CD8-positive, alpha-beta memory T cell (primary cell): Measurements from ENCODE around the gene EXOC4. TPM values are rescaled to one million over a fixed set of nuclear protein-coding genes. Genes with fewer than 3 reads are reported as not detected.

Experiments used
- CTCF ChIA-PET: fragments of 350-600 bp; sonication (Branson Sonifier 250); formaldehyde crosslinking; loops from one replicate; lab custom pipeline; 2021; ENCODE audit warnings: antibody characterized with exemption; lab: Charles Lee
- POLR2A ChIA-PET: fragments of 350-600 bp; sonication (Branson Sonifier 250); formaldehyde crosslinking; loops from one replicate; lab custom pipeline; 2021; ENCODE audit warnings: antibody characterized with exemption; lab: Charles Lee
- DNase-seq, 5 donors: peaks; one replicate each; pipeline versions ENCODE4 v3.0.0 to v3.0.0-alpha.2; 2020 to 2022; ENCODE audit warnings: mixed read lengths in 1 of 5
- H3K27ac ChIP-seq: one replicate; pipeline ENCODE4 v1.7.0; 2013; ENCODE audit warnings: low read depth, mild to moderate bottlenecking, low read length, moderate library complexity
- H3K27me3 ChIP-seq: 2 replicates; pipeline ENCODE4 v1.7.0; 2013; ENCODE audit warnings: low read length, mild to moderate bottlenecking; ENCODE audit not compliant: insufficient read depth, poor library complexity, severe bottlenecking
- H3K36me3 ChIP-seq: 2 replicates; pipeline ENCODE4 v1.7.0; 2013; ENCODE audit warnings: mild to moderate bottlenecking, low read length, moderate library complexity; ENCODE audit not compliant: insufficient read depth
- H3K4me1 ChIP-seq: 2 replicates; pipeline ENCODE4 v1.7.0; 2013; ENCODE audit warnings: mild to moderate bottlenecking, low read length, moderate library complexity; ENCODE audit not compliant: insufficient read depth
- H3K4me3 ChIP-seq: 2 replicates; pipeline ENCODE4 v1.7.0; 2013; ENCODE audit warnings: mild to moderate bottlenecking, low read length
- H3K9me3 ChIP-seq: 2 replicates; pipeline ENCODE4 v1.7.0; 2013; ENCODE audit warnings: mild to moderate bottlenecking, low read length
- H3K27ac Mint-ChIP-seq, 8 donors: one replicate each; pipeline ENCODE4 v1.8.0; 2020 to 2021; ENCODE audit warnings: mixed read lengths in 8 of 8, mild to moderate bottlenecking in 6 of 8, inconsistent platforms in 3 of 8, moderate library complexity in 3 of 8
- H3K27me3 Mint-ChIP-seq, 2 donors: one replicate each; pipeline ENCODE4 v1.8.0; 2020 to 2021; ENCODE audit warnings: mixed read lengths in 2 of 2, mild to moderate bottlenecking in 1 of 2, moderate library complexity in 1 of 2
- H3K36me3 Mint-ChIP-seq, 3 donors: one replicate each; pipeline ENCODE4 v1.8.0; 2020 to 2021; ENCODE audit warnings: mixed read lengths in 3 of 3, inconsistent platforms in 1 of 3, mild to moderate bottlenecking in 1 of 3
- H3K4me1 Mint-ChIP-seq, 3 donors: one replicate each; pipeline ENCODE4 v1.8.0; 2020 to 2021; ENCODE audit warnings: mixed read lengths in 3 of 3, inconsistent platforms in 1 of 3, mild to moderate bottlenecking in 1 of 3
- H3K4me3 Mint-ChIP-seq, 7 donors: one replicate each; pipeline ENCODE4 v1.8.0; 2020 to 2021; ENCODE audit warnings: mixed read lengths in 7 of 7, mild to moderate bottlenecking in 6 of 7, moderate library complexity in 4 of 7, inconsistent platforms in 2 of 7
- H3K9me3 Mint-ChIP-seq, 5 donors: one replicate each; pipeline ENCODE4 v1.8.0; 2020 to 2022; ENCODE audit warnings: mixed read lengths in 5 of 5, mild to moderate bottlenecking in 3 of 5, moderate library complexity in 2 of 5, inconsistent platforms in 1 of 5
- polyA plus RNA-seq: library from polyadenylated mRNA; unstranded; fragments of 300-500 nt; fragmentation: Illumina TruSeq; gene quantifications from one replicate; pipeline ENCODE4 v1.2.3, GENCODE V29; 2021
- total RNA-seq, 2 experiments: library from RNA; stranded (reverse); gene quantifications; one replicate each; pipeline ENCODE4 v1.2.3, GENCODE V29; 2021

The EXOC4 gene
- total and polyA plus RNA-seq, 3 experiments from 2014 or later, result 34.5 to 53.2 (median 50.3) TPM

- peaks cover 4 to 12% (median 5%) of the 10 kb centered on the region in 3 donors for H3K36me3 Mint-ChIP-seq
- ChIA-PET POLR2A (no interaction called here), CTCF (no interaction called here)
- no peaks in the 10 kb centered on the region for H3K4me1 Mint-ChIP-seq
- no peaks in the 10 kb centered on the region for H3K27me3 Mint-ChIP-seq
- H3K27me3 ChIP-seq, result no peaks in the 10 kb centered on the region
- no peak overlapping the region for H3K27ac ChIP-seq
- no peaks in the 10 kb centered on the region for H3K36me3 ChIP-seq
- DNase-seq, result no peak
- H3K27ac Mint-ChIP-seq, result no peak overlapping the region
- no peaks in the 10 kb centered on the region for H3K9me3 Mint-ChIP-seq
- H3K9me3 ChIP-seq, result no peaks in the 10 kb centered on the region
- H3K4me3 ChIP-seq, result no peak overlapping the region
- no peak overlapping the region for H3K4me3 Mint-ChIP-seq
- no peaks in the 10 kb centered on the region for H3K4me1 ChIP-seq
Observed at GRCh38 chr7:133795068-133795665, 542.3 kb downstream of the EXOC4 start.

- Mint-ChIP-seq H3K36me3 (peaks cover 3 to 10% (median 4%) of the 10 kb centered on the region in 3 donors), H3K27me3 (no peaks in the 10 kb centered on the region), H3K9me3 (no peaks in the 10 kb centered on the region), H3K4me1 (no peaks in the 10 kb centered on the region), H3K27ac (no peak overlapping the region), H3K4me3 (no peak overlapping the region)
- no peaks in the 10 kb centered on the region for H3K4me1 ChIP-seq
- no peak overlapping the region for H3K4me3 ChIP-seq
- no peak for DNase-seq
- no peaks in the 10 kb centered on the region for H3K27me3 ChIP-seq
- ChIA-PET CTCF (no interaction called here), POLR2A (interaction anchor here (0.6 kb wide), 1 partner anchor 1301 kb away, joined by 3 read pairs; no protein-coding TSS in a partner anchor)
- no peak overlapping the region for H3K27ac ChIP-seq
- H3K36me3 ChIP-seq, result no peaks in the 10 kb centered on the region
- H3K9me3 ChIP-seq, result no peaks in the 10 kb centered on the region
Observed at GRCh38 chr7:133796782-133797745, 544.2 kb downstream of the EXOC4 start.

GRCh38 chr7:133797818-133798520 lies 545.1 kb downstream of the EXOC4 start:
- no peak for DNase-seq
- H3K27ac Mint-ChIP-seq, result no peak overlapping the region
- no peak overlapping the region for H3K4me3 ChIP-seq
- no peaks in the 10 kb centered on the region for H3K36me3 ChIP-seq
- H3K27ac ChIP-seq, result no peak overlapping the region
- ChIA-PET CTCF (no interaction called here), POLR2A (interaction anchor here (0.6 kb wide), 1 partner anchor 1301 kb away, joined by 3 read pairs; no protein-coding TSS in a partner anchor)
- no peak overlapping the region for H3K4me3 Mint-ChIP-seq
- H3K4me1 ChIP-seq, result no peaks in the 10 kb centered on the region
- H3K9me3 Mint-ChIP-seq, result no peaks in the 10 kb centered on the region
- H3K9me3 ChIP-seq, result no peaks in the 10 kb centered on the region
- peaks cover 1 to 10% (median 3%) of the 10 kb centered on the region in 3 donors for H3K36me3 Mint-ChIP-seq
- H3K27me3 Mint-ChIP-seq, result no peaks in the 10 kb centered on the region
- no peaks in the 10 kb centered on the region for H3K27me3 ChIP-seq
- H3K4me1 Mint-ChIP-seq, result no peaks in the 10 kb centered on the region

- no peak overlapping the region for H3K4me3 Mint-ChIP-seq
- Histone ChIP-seq H3K9me3 (no peaks in the 10 kb centered on the region), H3K36me3 (no peaks in the 10 kb centered on the region), H3K27ac (no peak overlapping the region), H3K4me1 (no peaks in the 10 kb centered on the region), H3K4me3 (no peak overlapping the region), H3K27me3 (no peaks in the 10 kb centered on the region)
- ChIA-PET POLR2A (no interaction called here), CTCF (no interaction called here)
- H3K36me3 Mint-ChIP-seq, result peaks cover 0 to 3% (median 0%) of the 10 kb centered on the region in 3 donors
- H3K9me3 Mint-ChIP-seq, result no peaks in the 10 kb centered on the region
- no peak for DNase-seq
- no peaks in the 10 kb centered on the region for H3K27me3 Mint-ChIP-seq
- no peaks in the 10 kb centered on the region for H3K4me1 Mint-ChIP-seq
- no peak overlapping the region for H3K27ac Mint-ChIP-seq
Observed at GRCh38 chr7:133801341-133801740, 548.5 kb downstream of the EXOC4 start.

GRCh38 chr7:133804127-133804526 lies 551.2 kb downstream of the EXOC4 start:
- Mint-ChIP-seq H3K27me3 (no peaks in the 10 kb centered on the region), H3K36me3 (peaks cover 0 to 3% (median 0%) of the 10 kb centered on the region in 3 donors), H3K9me3 (no peaks in the 10 kb centered on the region), H3K27ac (no peak overlapping the region), H3K4me1 (no peaks in the 10 kb centered on the region), H3K4me3 (no peak overlapping the region)
- Histone ChIP-seq H3K27ac (no peak overlapping the region), H3K4me1 (no peaks in the 10 kb centered on the region), H3K27me3 (no peaks in the 10 kb centered on the region), H3K9me3 (no peaks in the 10 kb centered on the region), H3K36me3 (no peaks in the 10 kb centered on the region), H3K4me3 (no peak overlapping the region)
- ChIA-PET CTCF (no interaction called here), POLR2A (no interaction called here)
- no peak for DNase-seq

GRCh38 chr7:133805426-133805825 lies 552.5 kb downstream of the EXOC4 start:
- no peak for DNase-seq
- Mint-ChIP-seq H3K27ac (no peak overlapping the region), H3K36me3 (no peaks in the 10 kb centered on the region), H3K4me3 (no peak overlapping the region), H3K27me3 (no peaks in the 10 kb centered on the region), H3K4me1 (no peaks in the 10 kb centered on the region), H3K9me3 (no peaks in the 10 kb centered on the region)
- Histone ChIP-seq H3K9me3 (no peaks in the 10 kb centered on the region), H3K27ac (no peak overlapping the region), H3K4me1 (no peaks in the 10 kb centered on the region), H3K27me3 (no peaks in the 10 kb centered on the region), H3K4me3 (no peak overlapping the region), H3K36me3 (no peaks in the 10 kb centered on the region)
- ChIA-PET POLR2A (no interaction called here), CTCF (no interaction called here)

- ChIA-PET POLR2A (no interaction called here), CTCF (no interaction called here)
- Mint-ChIP-seq H3K27me3 (no peaks in the 10 kb centered on the region), H3K9me3 (no peaks in the 10 kb centered on the region), H3K4me1 (peaks cover 0 to 5% (median 0%) of the 10 kb centered on the region in 3 donors), H3K4me3 (no peak overlapping the region), H3K27ac (no peak overlapping the region), H3K36me3 (no peaks in the 10 kb centered on the region)
- Histone ChIP-seq H3K36me3 (no peaks in the 10 kb centered on the region), H3K9me3 (no peaks in the 10 kb centered on the region), H3K4me1 (no peaks in the 10 kb centered on the region), H3K27me3 (no peaks in the 10 kb centered on the region), H3K4me3 (no peak overlapping the region), H3K27ac (no peak overlapping the region)
- DNase-seq, result no peak
Observed at GRCh38 chr7:133807624-133808492, 555.0 kb downstream of the EXOC4 start.
